ENCODE measurements around the gene OR52E8.
A peak's percentile ranks its signal among the peaks of the same experiment; 100 is the strongest.

OR52E8 gene

GRCh38 chr11:5857590-5857989, at the start of gene OR52E8:
OR52E8 (minus strand) TSS chr11:5857690; CDS start chr11:5857690, 0 bp downstream.
- no peak for DNase-seq

DNA sequence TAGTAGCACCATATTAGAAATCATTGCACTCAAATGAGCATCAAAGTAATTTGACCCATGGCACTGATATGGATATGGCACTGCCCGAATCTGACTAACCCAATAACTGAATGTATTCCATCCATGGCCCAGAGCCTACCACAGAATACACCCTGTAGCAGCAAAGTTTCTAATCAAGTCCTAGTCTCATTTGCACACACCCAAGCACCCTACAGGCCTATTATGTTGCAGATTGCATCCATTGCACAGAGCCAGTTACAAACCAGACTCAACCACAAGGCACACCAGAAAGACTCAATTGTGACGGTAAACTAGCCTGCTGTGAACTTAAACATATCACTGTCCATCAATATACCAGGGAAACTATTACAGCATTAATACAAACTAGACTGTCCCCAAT, 42.0 kb upstream of the OR52E8 start:
- DNase-seq: no peak

DNA sequence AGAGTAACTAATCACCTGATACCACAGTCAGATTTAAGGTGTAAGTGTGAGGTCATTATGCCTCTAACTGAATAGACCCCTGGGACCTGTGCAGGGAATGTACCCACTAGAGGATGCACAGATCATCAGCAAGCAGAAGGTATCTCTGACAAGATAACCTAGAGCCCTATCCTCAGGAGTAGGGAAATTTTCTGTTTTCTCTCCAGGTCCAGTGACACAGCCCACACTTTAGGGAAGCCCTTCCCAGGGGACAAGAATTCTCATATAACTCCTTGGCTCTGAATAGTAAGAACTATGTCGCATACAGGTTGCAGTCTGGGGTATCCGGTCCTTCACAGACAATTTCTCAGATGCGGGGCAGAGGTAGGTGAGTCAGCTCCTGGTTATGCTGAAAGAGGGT, 35.4 kb upstream of the OR52E8 start, which contains the start of gene OR52E5:
TSS of gene OR52E5 (plus strand) at position 301 of the 400 bp plus-strand sequence. CDS start 7,569 bp downstream, outside the sequence.
- no peak for DNase-seq

DNA sequence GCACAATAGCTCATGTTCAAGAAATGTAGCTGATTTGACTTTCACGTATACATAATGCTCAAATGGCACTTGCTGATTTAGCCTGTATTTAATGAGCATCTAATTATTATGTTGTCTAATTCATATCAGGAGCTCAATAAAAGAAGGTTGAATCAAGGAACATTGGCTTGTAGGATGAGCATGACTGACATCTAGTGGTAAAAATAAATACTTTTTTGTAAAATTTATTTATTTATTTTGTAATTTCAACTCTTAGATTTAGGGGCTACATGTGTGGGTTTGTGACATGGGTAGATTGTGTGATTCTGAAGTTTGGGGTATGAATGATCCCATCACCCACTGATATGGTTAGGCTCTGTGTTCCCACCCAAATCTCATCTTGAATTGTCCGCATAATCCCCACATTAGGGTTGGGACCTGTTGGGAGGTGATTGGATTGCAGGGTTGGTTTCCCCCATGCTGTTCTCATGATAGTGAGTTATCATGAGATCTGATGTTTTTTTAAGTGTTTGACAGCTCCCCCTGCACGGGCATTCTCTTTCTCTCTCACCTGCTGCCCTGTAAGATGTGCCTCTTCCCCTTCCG, 33.8 kb upstream of the OR52E8 start:
- DNase-seq: no peak

DNA sequence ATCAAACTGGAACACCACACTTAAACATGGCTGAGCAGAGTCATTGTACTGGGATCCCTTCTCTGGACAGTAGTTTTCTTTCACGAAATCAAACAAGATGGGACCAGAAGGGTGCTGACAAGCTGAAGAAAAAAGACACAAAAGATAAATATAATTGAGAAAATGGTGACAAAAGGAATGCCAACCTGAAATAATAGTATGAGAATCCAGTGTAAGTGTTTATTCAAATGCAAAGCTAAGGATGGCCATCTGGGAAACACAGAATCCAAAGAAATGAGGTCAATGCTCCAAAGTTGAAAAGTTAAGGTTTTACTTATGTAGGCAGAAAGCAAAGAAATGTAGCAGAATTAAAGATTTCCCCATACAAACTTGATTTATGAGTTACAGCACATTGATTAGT, 30.2 kb upstream of the OR52E8 start:
- DNase-seq: no peak

DNA sequence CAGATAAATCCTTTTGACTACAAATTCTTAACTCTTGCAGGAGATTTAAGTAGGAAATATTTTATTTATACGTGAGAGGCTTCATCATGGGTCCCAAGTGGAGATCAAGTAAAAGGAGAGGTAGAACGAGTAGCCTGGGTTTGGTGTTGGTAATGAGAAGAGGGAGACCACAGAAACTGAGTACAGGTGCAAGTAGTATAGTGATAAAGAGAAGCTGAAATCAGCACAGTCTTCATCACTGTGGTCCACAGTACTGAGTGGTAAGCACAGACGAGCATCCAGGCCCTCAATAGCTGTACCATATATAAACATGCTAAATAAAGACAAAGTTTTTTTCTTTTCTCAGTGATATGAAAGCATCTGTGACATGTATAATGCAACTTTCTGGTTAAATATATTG, 29.7 kb upstream of the OR52E8 start:
- DNase-seq: no peak

DNA sequence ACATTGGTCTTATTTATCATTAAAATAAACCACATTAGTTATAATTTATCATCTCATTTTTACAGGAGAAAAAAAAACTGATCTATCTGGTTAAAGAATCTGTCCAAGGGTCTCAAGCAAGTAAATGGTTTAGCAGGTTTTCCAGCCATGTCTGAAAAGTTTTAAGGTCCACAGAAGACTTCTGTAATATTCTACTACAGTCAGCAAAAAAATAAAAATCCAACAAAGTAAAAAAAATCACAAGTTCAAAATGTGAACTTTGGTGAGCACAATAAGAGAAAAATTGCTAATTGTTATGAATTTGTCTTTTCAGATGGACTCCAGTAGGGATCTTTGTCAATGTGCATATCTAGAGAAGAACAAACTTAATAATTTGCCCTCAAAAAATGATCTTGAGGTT, 24.3 kb upstream of the OR52E8 start:
- DNase-seq: no peak

- DNase-seq: no peak
Observed at GRCh38 chr11:5880329-5880728, 22.8 kb upstream of the OR52E8 start, which contains the start of gene OR52E4. OR52E4 (plus strand) TSS chr11:5880629; CDS start chr11:5884293, 3,664 bp downstream.

DNA sequence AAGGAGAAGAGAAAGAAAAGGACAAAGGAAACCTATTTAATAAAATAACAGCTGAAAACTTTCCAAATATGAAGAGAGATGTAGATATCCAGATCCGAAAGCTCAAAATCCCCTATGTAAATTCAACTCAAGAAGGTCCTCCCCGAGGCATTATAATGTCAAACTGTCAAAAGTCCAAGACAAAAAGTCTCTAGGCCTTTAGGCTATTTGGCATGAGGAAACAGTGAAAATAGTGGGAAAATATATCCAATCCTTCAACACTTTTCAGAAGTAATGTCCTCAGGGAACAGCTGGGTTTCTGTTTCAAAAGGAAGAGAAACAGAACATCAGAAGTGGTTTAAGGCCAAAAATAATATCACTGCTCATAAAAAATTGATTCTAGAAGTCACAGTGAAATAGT, 21.1 kb upstream of the OR52E8 start:
- DNase-seq: no peak

- DNase-seq: no peak
Observed at GRCh38 chr11:5865826-5866225, 8.3 kb upstream of the OR52E8 start.

GRCh38 chr11:5851002-5851401, 6.5 kb downstream of the OR52E8 start:
- no peak for DNase-seq

- DNase-seq: no peak
Observed at GRCh38 chr11:5847711-5848110, 9.8 kb downstream of the OR52E8 start.

DNA sequence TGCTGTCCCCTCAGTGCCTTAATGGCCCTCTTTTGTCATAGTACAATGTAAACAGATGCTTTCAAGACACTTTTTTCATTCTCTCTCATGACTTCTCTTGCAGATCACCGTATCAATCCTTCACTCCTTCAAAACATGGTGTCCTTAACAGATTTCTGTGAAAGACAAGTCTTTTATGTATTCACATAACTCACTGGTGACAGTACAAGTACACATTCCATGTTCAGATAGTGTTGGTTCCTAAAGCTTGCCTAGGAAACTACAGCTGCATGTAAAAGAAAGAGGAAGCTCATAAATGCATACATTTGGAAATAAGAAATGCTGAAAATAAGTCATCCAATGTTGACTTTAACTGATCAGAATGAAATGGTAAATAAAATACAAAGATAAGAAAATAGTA, 10.8 kb downstream of the OR52E8 start:
- no peak for DNase-seq

- no peak for DNase-seq
Observed at GRCh38 chr11:5841797-5842196, 15.7 kb downstream of the OR52E8 start, which contains the start of gene OR52E6. OR52E6 (minus strand) TSS chr11:5841897; CDS start chr11:5841897, 0 bp downstream.

DNA sequence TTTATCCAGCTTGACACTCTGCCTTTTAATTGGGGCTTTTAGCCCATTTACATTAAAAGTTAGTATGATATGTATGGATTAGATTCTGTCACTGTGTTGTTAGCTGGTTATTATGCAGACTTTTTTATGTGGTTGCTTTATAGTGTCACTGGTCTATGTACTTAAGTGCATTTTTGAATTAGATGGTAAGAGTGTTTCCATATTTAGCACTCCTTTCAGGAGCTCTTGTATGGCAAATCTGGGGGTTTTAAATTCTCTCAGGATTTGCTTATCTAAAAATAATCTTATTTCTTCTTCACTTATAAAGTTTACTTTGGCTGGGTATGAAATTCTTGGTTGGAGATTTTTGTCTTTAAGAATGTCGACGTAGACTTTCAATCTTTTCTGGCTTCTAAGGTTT, 19.8 kb downstream of the OR52E8 start:
- no peak for DNase-seq

GRCh38 chr11:5833446-5833845, 24.0 kb downstream of the OR52E8 start:
- DNase-seq: no peak

DNA sequence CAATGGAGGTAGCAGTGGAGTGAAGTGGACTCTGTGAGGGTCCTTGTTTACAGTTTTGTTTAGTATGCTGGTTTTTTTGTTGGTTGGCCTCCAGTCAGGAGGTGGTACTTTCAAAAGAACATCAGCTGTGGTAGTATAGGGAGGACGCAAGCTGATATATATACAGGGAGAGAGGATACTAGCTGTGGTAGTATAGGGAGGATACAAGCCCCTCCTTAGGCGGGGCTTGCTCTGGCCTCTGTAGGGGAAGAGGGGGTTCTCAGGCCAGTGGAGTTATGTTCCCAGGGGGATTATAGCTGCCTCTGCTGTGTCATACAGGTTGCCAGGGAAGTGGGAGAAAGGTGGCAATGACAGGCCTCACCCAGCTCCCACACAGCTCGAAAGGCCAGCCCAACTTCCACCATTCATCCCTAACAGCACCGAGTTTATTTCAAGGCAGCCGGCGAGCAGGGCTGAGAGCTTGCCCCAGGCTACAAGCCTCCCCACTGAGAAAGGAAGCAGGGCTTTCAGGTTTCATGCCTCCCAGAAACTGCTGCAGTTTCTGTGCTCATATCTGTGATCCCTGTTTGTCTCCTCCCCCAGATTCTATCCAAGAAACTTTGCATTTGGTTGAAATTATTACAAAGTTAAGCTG, 26.2 kb downstream of the OR52E8 start:
- no peak for DNase-seq

DNA sequence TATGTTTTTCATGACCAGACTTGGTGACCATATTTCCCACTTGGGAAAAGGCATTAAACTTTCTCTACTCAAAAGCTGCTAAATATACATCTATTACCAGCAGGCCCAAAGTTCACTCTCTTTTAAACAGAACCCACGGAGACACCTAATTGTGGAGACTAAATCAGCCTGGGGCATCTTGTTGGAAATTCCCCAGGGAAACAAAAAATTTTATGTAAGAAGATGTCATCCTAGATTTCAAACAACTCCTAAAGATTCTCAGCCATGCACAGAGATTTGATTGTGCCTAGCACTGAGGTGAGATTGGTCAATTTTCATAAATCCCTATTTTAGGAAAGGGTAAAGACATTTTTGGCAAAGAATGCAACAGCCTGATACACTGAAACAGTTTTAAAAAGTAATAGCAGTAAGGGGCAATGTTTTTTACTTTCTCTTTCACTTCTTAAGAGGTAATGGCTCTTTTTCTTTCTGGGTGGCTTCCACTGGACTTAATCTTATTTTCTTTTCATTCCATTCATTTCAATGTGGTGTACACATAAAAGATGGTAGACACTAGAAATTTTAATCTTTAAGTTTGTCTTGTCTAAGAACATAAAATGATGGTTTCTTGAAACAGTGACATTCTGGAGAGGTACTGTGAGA, 39.1 kb downstream of the OR52E8 start:
- no peak for DNase-seq

DNA sequence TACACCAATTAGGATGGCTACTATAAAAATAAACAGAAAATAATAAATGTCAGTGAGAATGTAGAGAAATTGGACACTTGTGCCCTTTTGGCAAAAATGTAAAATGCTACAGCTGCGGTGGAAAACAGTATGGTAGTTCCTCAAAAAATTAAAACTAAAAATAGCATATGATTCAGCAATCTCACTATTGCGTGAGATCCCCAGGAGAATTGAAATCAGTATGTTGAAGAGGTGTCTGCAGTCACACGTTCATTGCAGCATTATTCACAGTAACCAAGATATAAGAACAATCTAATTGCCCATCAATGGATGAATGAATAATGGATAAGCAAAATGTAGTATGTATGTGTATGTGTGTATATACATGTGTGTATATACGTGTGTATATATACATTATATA, 42.0 kb downstream of the OR52E8 start:
- DNase-seq: no peak

- DNase-seq: no peak
Observed at GRCh38 chr11:5809905-5810795, 47.3 kb downstream of the OR52E8 start.

GRCh38 chr11:5809122-5809519, 48.4 kb downstream of the OR52E8 start:
- no peak for DNase-seq

GRCh38 chr11:5808500-5809121, 48.9 kb downstream of the OR52E8 start, which contains the start of gene OR52N2:
OR52N2 (plus strand) TSS chr11:5808924; CDS start chr11:5820336, 11,412 bp downstream.
- peak; percentile 40 for DNase-seq

- no peak for DNase-seq
Observed at GRCh38 chr11:5807580-5807979, 49.9 kb downstream of the OR52E8 start.
